ENCODE measurements around the gene COL27A1. TPM values are rescaled to one million over a fixed set of nuclear protein-coding genes. Genes with fewer than 3 reads are reported as not detected.

Gene COL27A1
- total RNA-seq, 1 experiment from 2014 or later: 12.0 TPM

DNA sequence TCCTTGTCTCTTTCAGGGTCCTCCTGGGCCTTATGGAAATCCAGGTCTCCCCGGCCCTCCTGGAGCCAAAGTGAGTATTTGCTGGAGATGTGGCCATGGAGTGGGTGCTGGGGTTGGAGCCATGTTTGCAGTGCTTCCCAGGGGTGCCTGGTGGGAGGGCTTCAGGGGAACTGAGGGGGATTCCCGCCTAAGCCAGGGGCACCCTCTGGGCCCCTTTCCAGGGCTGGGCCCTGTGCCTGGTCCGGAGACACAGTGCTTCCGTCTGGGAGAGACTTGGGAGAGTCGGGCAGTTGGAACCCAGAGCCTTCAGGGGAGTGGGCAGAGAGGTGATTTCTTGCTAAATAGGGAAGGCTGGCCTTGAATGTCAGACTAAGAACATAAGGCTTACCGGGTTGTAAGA lies 27.7 kb downstream of the COL27A1 start:
- ChIA-PET CTCF (no interaction called here), RAD21 (ENCODE audit: low non-redundant PET in 1 of 2, low total read pairs in 2 of 2, uncharacterized antibody in 2 of 2, unreplicated experiment in 2 of 2) (no interaction called here), POLR2A (no interaction called here)
- Histone ChIP-seq H3K9me3 (ENCODE audit: control insufficient read depth in 1 of 2, insufficient read depth in 1 of 2, low read depth in 1 of 2, low read length in 2 of 2) (no peaks in the 10 kb centered on the region), H3K4me3 (replicated peaks in 1 of 2; ENCODE audit: low read depth in 1 of 2, low read length in 2 of 2) (no peak overlapping the region), H2AFZ (ENCODE audit: low read depth, low read length, poor library complexity, severe bottlenecking) (no peak overlapping the region), H3K27ac (ENCODE audit: low read depth, low read length) (no peak overlapping the region), H3K79me2 (ENCODE audit: insufficient read depth, low read length) (no peaks in the 10 kb centered on the region), H3K4me1 (ENCODE audit: control insufficient read depth in 1 of 2, insufficient read depth in 2 of 2, low read length in 2 of 2) (peaks cover 3% of the 10 kb centered on the region in 2 experiments; a peak in 3 of 4 replicates), H3K27me3 (ENCODE audit: insufficient read depth, low read length) (no peaks in the 10 kb centered on the region), H3K9ac (ENCODE audit: low read length) (no peak overlapping the region), H4K20me1 (ENCODE audit: insufficient read depth) (no peaks in the 10 kb centered on the region), H3K36me3 (ENCODE audit: control insufficient read depth in 1 of 2, insufficient read depth in 2 of 2, low read length in 2 of 2) (no peaks in the 10 kb centered on the region), H3K9me2 (ENCODE audit: insufficient read depth) (no peaks in the 10 kb centered on the region), H3K4me2 (ENCODE audit: low read length) (no peak overlapping the region)
- TF ChIP-seq ZNF274 (IDR thresholded peaks at IDR 0.05; ENCODE audit: low read depth, low read length) (no peak), EGR1 (IDR thresholded peaks at IDR 0.05; ENCODE audit: low read depth) (no peak)
- TF ChIP-seq, protein P1, sequence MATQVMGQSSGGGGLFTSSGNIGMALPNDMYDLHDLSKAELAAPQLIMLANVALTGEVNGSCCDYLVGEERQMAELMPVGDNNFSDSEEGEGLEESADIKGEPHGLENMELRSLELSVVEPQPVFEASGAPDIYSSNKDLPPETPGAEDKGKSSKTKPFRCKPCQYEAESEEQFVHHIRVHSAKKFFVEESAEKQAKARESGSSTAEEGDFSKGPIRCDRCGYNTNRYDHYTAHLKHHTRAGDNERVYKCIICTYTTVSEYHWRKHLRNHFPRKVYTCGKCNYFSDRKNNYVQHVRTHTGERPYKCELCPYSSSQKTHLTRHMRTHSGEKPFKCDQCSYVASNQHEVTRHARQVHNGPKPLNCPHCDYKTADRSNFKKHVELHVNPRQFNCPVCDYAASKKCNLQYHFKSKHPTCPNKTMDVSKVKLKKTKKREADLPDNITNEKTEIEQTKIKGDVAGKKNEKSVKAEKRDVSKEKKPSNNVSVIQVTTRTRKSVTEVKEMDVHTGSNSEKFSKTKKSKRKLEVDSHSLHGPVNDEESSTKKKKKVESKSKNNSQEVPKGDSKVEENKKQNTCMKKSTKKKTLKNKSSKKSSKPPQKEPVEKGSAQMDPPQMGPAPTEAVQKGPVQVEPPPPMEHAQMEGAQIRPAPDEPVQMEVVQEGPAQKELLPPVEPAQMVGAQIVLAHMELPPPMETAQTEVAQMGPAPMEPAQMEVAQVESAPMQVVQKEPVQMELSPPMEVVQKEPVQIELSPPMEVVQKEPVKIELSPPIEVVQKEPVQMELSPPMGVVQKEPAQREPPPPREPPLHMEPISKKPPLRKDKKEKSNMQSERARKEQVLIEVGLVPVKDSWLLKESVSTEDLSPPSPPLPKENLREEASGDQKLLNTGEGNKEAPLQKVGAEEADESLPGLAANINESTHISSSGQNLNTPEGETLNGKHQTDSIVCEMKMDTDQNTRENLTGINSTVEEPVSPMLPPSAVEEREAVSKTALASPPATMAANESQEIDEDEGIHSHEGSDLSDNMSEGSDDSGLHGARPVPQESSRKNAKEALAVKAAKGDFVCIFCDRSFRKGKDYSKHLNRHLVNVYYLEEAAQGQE (IDR thresholded peaks at IDR 0.05; ENCODE audit: low read depth): no peak
- TF ChIP-seq, protein P2, sequence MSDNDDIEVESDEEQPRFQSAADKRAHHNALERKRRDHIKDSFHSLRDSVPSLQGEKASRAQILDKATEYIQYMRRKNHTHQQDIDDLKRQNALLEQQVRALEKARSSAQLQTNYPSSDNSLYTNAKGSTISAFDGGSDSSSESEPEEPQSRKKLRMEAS (IDR thresholded peaks at IDR 0.05): no peak
- DNase-seq (ENCODE audit: low read depth, low spot score) (no peak), ATAC-seq (no peak)
- BruUV-seq (replicated peaks): no TSS peak
- intact Hi-C loops (cut with micrococcal nuclease): no loop called here

- no peaks in the 10 kb centered on the region for H3K27me3 ChIP-seq (ENCODE audit: insufficient read depth, low read length)
- CTCF ChIA-PET: no interaction called here
- ATAC-seq (no peak), DNase-seq (ENCODE audit: low read depth, low spot score) (no peak)
- no peaks in the 10 kb centered on the region for H3K36me3 ChIP-seq (ENCODE audit: control insufficient read depth in 1 of 2, insufficient read depth in 2 of 2, low read length in 2 of 2)
- no peaks in the 10 kb centered on the region for H4K20me1 ChIP-seq (ENCODE audit: insufficient read depth)
- H3K4me1 ChIP-seq (ENCODE audit: control insufficient read depth in 1 of 2, insufficient read depth in 2 of 2, low read length in 2 of 2): no peaks in the 10 kb centered on the region
- no TSS peak for BruUV-seq (replicated peaks)
- POLR2A ChIA-PET: no interaction called here
- H3K9me2 ChIP-seq (ENCODE audit: insufficient read depth): no peaks in the 10 kb centered on the region
- no peak overlapping the region for H3K4me2 ChIP-seq (ENCODE audit: low read length)
- RAD21 ChIA-PET (ENCODE audit: low non-redundant PET in 1 of 2, low total read pairs in 2 of 2, uncharacterized antibody in 2 of 2, unreplicated experiment in 2 of 2): no interaction called here
- no peak overlapping the region for H2AFZ ChIP-seq (ENCODE audit: low read depth, low read length, poor library complexity, severe bottlenecking)
- no peak overlapping the region for H3K9ac ChIP-seq (ENCODE audit: low read length)
- no peak overlapping the region for H3K4me3 ChIP-seq (replicated peaks in 1 of 2; ENCODE audit: low read depth in 1 of 2, low read length in 2 of 2)
- H3K27ac ChIP-seq (ENCODE audit: low read depth, low read length): no peak overlapping the region
- no peaks in the 10 kb centered on the region for H3K79me2 ChIP-seq (ENCODE audit: insufficient read depth, low read length)
- intact Hi-C loops (cut with micrococcal nuclease): no loop called here
- no peaks in the 10 kb centered on the region for H3K9me3 ChIP-seq (ENCODE audit: control insufficient read depth in 1 of 2, insufficient read depth in 1 of 2, low read depth in 1 of 2, low read length in 2 of 2)
- no peak for TF ChIP-seq EZH2phosphoT487 (IDR thresholded peaks at IDR 0.05; ENCODE audit: borderline replicate concordance)
- no peak for TF ChIP-seq CBX3 (IDR thresholded peaks at IDR 0.05; ENCODE audit: low read depth)
- no peak for TF ChIP-seq SIN3A (IDR thresholded peaks at IDR 0.05; ENCODE audit: low read depth)
- no peak for TF ChIP-seq ZFX (IDR thresholded peaks at IDR 0.05)
- TF ChIP-seq, protein P2 (IDR thresholded peaks at IDR 0.05): no peak
- no peak for TF ChIP-seq SP1 (IDR thresholded peaks at IDR 0.05; ENCODE audit: low read depth)
- no peak for TF ChIP-seq EGR1 (IDR thresholded peaks at IDR 0.05; ENCODE audit: low read depth)
- TF ChIP-seq POLR2A (IDR thresholded peaks at IDR 0.05; ENCODE audit: borderline replicate concordance, extremely low read depth, insufficient read depth, insufficient read length): no peak
- TF ChIP-seq, protein P3, sequence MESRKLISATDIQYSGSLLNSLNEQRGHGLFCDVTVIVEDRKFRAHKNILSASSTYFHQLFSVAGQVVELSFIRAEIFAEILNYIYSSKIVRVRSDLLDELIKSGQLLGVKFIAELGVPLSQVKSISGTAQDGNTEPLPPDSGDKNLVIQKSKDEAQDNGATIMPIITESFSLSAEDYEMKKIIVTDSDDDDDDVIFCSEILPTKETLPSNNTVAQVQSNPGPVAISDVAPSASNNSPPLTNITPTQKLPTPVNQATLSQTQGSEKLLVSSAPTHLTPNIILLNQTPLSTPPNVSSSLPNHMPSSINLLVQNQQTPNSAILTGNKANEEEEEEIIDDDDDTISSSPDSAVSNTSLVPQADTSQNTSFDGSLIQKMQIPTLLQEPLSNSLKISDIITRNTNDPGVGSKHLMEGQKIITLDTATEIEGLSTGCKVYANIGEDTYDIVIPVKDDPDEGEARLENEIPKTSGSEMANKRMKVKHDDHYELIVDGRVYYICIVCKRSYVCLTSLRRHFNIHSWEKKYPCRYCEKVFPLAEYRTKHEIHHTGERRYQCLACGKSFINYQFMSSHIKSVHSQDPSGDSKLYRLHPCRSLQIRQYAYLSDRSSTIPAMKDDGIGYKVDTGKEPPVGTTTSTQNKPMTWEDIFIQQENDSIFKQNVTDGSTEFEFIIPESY (IDR thresholded peaks at IDR 0.05; ENCODE audit: extremely low read depth, insufficient replicate concordance, low read length): no peak
- TF ChIP-seq FOSL1 (IDR thresholded peaks at IDR 0.05; ENCODE audit: low read depth): no peak
- TF ChIP-seq TCF7L2 (IDR thresholded peaks at IDR 0.05; ENCODE audit: borderline replicate concordance, extremely low read depth, insufficient read depth, insufficient read length): no peak
- no peak for TF ChIP-seq JUND (IDR thresholded peaks at IDR 0.05)
- no peak for TF ChIP-seq POLR2AphosphoS5 (IDR thresholded peaks at IDR 0.05; ENCODE audit: low read depth, low read length)
Measured at GRCh38 chr9:114184071-114184470, 28.7 kb downstream of the COL27A1 start.

Data from HCT116 (cell line).